ENCODE results near the gene LDLRAD1. TPM values are rescaled to one million over a fixed set of nuclear protein-coding genes. Genes with fewer than 3 reads are reported as not detected.
"Not testable (repeated sequence)": the region's sequence is repeated elsewhere in the genome, so short reads cannot be mapped to it uniquely, and the experiment has no call there.

The LDLRAD1 gene
- total and polyA plus RNA-seq, 4 donors: 8.0 to 30.1 (median 26.8) TPM

GRCh38 chr1:53998223-53998622, 19.8 kb downstream of the LDLRAD1 start:
- Histone ChIP-seq H3K9ac (ENCODE audit: insufficient read depth in 1 of 2, low read length in 2 of 2) (no peak overlapping the region), H3K27me3 (ENCODE audit: control insufficient read depth in 3 of 3, insufficient read depth in 3 of 3, low read length in 2 of 3) (no peaks in the 10 kb centered on the region), H3K9me3 (ENCODE audit: control insufficient read depth in 4 of 4, insufficient read depth in 3 of 4, low read length in 3 of 4) (no peaks in the 10 kb centered on the region), H3K4me3 (no peak overlapping the region), H3K4me1 (ENCODE audit: control insufficient read depth in 5 of 5, insufficient read depth in 5 of 5, low read length in 5 of 5) (peaks cover 0 to 14% (median 0%) of the 10 kb centered on the region in 5 donors), H3K36me3 (ENCODE audit: control insufficient read depth in 4 of 4, insufficient read depth in 4 of 4, low read length in 4 of 4) (no peaks in the 10 kb centered on the region), H3K27ac (ENCODE audit: low read depth in 1 of 2, low read length in 1 of 2) (no peak overlapping the region)
- ATAC-seq (ENCODE audit: insufficient read depth, low FRiP score) (no peak), DNase-seq (no peak)
- 91 to 98% methylated on average over 1 of the region's 1 CpG for WGBS, 2 donors
- TF ChIP-seq CTCF (IDR thresholded peaks at IDR 0.05; ENCODE audit: control extremely low read depth, extremely low read depth): no peak

DNA sequence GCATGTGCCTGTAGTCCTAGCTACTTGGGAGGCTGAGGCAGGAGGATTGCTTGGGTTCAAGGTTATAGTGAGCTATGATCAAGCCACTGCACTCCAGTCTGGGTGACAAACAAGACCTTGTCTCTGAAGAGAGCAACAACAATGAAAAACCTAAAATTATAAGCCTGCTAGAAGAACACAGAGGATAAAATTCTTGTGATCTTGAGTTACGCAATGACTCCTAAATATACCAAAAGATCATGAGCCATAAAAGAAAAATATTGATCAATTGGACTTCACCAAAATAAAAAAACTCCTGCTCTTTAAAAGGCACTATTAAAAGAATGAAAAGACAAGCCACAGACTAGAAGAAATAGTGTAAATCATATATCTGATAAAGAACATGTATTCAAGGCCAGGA, 22.3 kb downstream of the LDLRAD1 start:
- H3K4me1 ChIP-seq (ENCODE audit: control insufficient read depth in 5 of 5, insufficient read depth in 5 of 5, low read length in 5 of 5): no peaks in the 10 kb centered on the region
- H3K9me3 ChIP-seq (ENCODE audit: control insufficient read depth in 4 of 4, insufficient read depth in 3 of 4, low read length in 3 of 4): no peaks in the 10 kb centered on the region
- no peak for DNase-seq
- H3K27ac ChIP-seq (ENCODE audit: low read depth in 1 of 2, low read length in 1 of 2): no peak overlapping the region
- no peaks in the 10 kb centered on the region for H3K27me3 ChIP-seq (ENCODE audit: control insufficient read depth in 3 of 3, insufficient read depth in 3 of 3, low read length in 2 of 3)
- WGBS, 2 donors: 92 to 100% methylated on average over 1 of the region's 1 CpG
- no peak for ATAC-seq (ENCODE audit: insufficient read depth, low FRiP score)
- TF ChIP-seq CTCF (IDR thresholded peaks at IDR 0.05; ENCODE audit: control extremely low read depth, extremely low read depth): no peak
- no peak overlapping the region for H3K4me3 ChIP-seq
- H3K9ac ChIP-seq (ENCODE audit: insufficient read depth in 1 of 2, low read length in 2 of 2): no peak overlapping the region
- H3K36me3 ChIP-seq (ENCODE audit: control insufficient read depth in 4 of 4, insufficient read depth in 4 of 4, low read length in 4 of 4): no peaks in the 10 kb centered on the region

DNA sequence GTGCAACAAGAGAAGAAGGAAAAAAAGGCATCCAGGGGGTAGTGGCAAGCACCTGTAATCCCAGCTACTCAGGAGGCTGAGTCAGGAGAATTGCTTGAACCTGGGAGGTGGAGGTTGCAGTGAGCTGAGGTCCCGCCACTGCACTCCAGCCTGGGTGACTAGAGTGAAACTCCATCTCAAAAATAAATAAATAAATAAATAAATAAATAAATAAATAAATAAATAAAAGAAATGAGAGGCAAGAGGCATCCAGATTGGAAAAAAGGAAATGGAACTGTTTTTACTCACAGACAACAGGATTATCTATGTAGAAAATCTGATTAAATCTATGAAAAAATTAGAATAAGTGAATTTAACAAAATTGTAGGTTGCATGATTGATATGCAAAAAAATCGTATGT, 23.5 kb downstream of the LDLRAD1 start:
- H3K4me1 ChIP-seq (ENCODE audit: control insufficient read depth in 5 of 5, insufficient read depth in 5 of 5, low read length in 5 of 5); ATAC-seq (ENCODE audit: insufficient read depth, low FRiP score); H3K9ac ChIP-seq (ENCODE audit: insufficient read depth in 1 of 2, low read length in 2 of 2); H3K36me3 ChIP-seq (ENCODE audit: control insufficient read depth in 4 of 4, insufficient read depth in 4 of 4, low read length in 4 of 4); H3K9me3 ChIP-seq (ENCODE audit: control insufficient read depth in 4 of 4, insufficient read depth in 3 of 4, low read length in 3 of 4); H3K27ac ChIP-seq (ENCODE audit: low read depth in 1 of 2, low read length in 1 of 2); H3K4me3 ChIP-seq; H3K27me3 ChIP-seq (ENCODE audit: control insufficient read depth in 3 of 3, insufficient read depth in 3 of 3, low read length in 2 of 3); DNase-seq: not testable (repeated sequence)
- 80 to 93% methylated on average over 2 of the region's 2 CpGs for WGBS, 2 donors

- no peak for DNase-seq
- Histone ChIP-seq H3K27ac (ENCODE audit: low read depth in 1 of 2, low read length in 1 of 2) (no peak overlapping the region), H3K4me3 (no peak overlapping the region), H3K9ac (ENCODE audit: insufficient read depth in 1 of 2, low read length in 2 of 2) (no peak overlapping the region), H3K27me3 (ENCODE audit: control insufficient read depth in 3 of 3, insufficient read depth in 3 of 3, low read length in 2 of 3) (no peaks in the 10 kb centered on the region), H3K9me3 (ENCODE audit: control insufficient read depth in 4 of 4, insufficient read depth in 3 of 4, low read length in 3 of 4) (no peaks in the 10 kb centered on the region), H3K36me3 (ENCODE audit: control insufficient read depth in 4 of 4, insufficient read depth in 4 of 4, low read length in 4 of 4) (no peaks in the 10 kb centered on the region), H3K4me1 (ENCODE audit: control insufficient read depth in 5 of 5, insufficient read depth in 5 of 5, low read length in 5 of 5) (no peaks in the 10 kb centered on the region)
- WGBS, 2 donors: 77 to 88% methylated on average over 4 of the region's 4 CpGs
- no peak for TF ChIP-seq CTCF (IDR thresholded peaks at IDR 0.05; ENCODE audit: control extremely low read depth, extremely low read depth)
- no peak for ATAC-seq (ENCODE audit: insufficient read depth, low FRiP score)
Measured at GRCh38 chr1:53992085-53992874, 25.7 kb downstream of the LDLRAD1 start.

Data from lung (tissue), 12 donors.